IMR-90 (cell line): ENCODE data around the gene GJE1. TPM values are rescaled to one million over a fixed set of nuclear protein-coding genes. Genes with fewer than 3 reads are reported as not detected.

ENCODE experiments used
- ATAC-seq: fragments of 200-7000 bp; cut with Tn5 transposase; 2 replicates; pipeline ENCODE4 v1.9.1; 2020; ENCODE audit warnings: low read depth, mild to moderate bottlenecking, moderate library complexity
- BruUV-seq: library from RNA; stranded (reverse); fragments of 400-500 nt; replicated peaks from 2 replicates; lab custom pipeline; 2021; lab: Mats Ljungman, UMichigan
- CTCF ChIA-PET: fragments of 300-600 bp; formaldehyde crosslinking; extraction: SDS; loops from one replicate; lab custom pipeline; 2021; ENCODE audit warnings: antibody characterized with exemption; lab: Yijun Ruan, JAX
- POLR2A ChIA-PET: fragments of 300-600 bp; sonication (Branson Sonifier 250); formaldehyde crosslinking; loops from one replicate; lab custom pipeline; 2022; ENCODE audit warnings: antibody characterized with exemption; ENCODE audit not compliant: unreplicated experiment; lab: Charles Lee
- DNase-seq: peaks from one replicate; pipeline ENCODE4 v3.0.0; 2013
- H2AFZ ChIP-seq: replicated peaks from 2 replicates; pipeline ENCODE3; 2013; ENCODE audit warnings: low read length, mild to moderate bottlenecking; ENCODE audit not compliant: poor library complexity
- H2AK5ac ChIP-seq: 2 replicates; pipeline ENCODE4 v1.6.1; 2013; ENCODE audit warnings: low read depth, low read length, inconsistent platforms
- H2AK9ac ChIP-seq: replicated peaks from 2 replicates; pipeline ENCODE3; 2013; ENCODE audit warnings: mild to moderate bottlenecking, low read depth, low read length, moderate library complexity; ENCODE audit not compliant: poor library complexity
- H2BK120ac ChIP-seq: 2 replicates; pipeline ENCODE4 v1.6.1; 2013; ENCODE audit warnings: low read depth, low read length, inconsistent platforms
- H2BK15ac ChIP-seq: 3 replicates; pipeline ENCODE4 v1.6.1; 2013; ENCODE audit warnings: low read depth, low read length, inconsistent platforms
- H2BK20ac ChIP-seq: 2 replicates; pipeline ENCODE4 v1.6.1; 2013; ENCODE audit warnings: low read depth, mild to moderate bottlenecking, inconsistent platforms, low read length, moderate library complexity
- H2BK5ac ChIP-seq: 2 replicates; pipeline ENCODE4 v1.6.1; 2013; ENCODE audit warnings: mild to moderate bottlenecking, low read depth, low read length, inconsistent platforms; ENCODE audit not compliant: poor library complexity, severe bottlenecking
- H3K14ac ChIP-seq: replicated peaks from 2 replicates; pipeline ENCODE4 v1.6.1; 2013; ENCODE audit warnings: low read depth, low read length, inconsistent platforms
- H3K18ac ChIP-seq: 2 replicates; pipeline ENCODE4 v1.6.1; 2013; ENCODE audit warnings: low read depth, low read length, control low read depth
- H3K23ac ChIP-seq: 2 replicates; pipeline ENCODE4 v1.6.1; 2013; ENCODE audit warnings: low read depth, low read length, inconsistent platforms
- H3K27ac ChIP-seq: 2 replicates; pipeline ENCODE4 v1.5.1; 2013; ENCODE audit warnings: mild to moderate bottlenecking, control low read depth, low read length; ENCODE audit not compliant: insufficient read depth
- H3K27me3 ChIP-seq: 2 replicates; pipeline ENCODE4 v1.6.1; 2013; ENCODE audit warnings: low read length; ENCODE audit not compliant: control insufficient read depth, insufficient read depth
- H3K36me3 ChIP-seq: 2 replicates; pipeline ENCODE4 v1.6.1; 2013; ENCODE audit warnings: low read length, mixed read lengths; ENCODE audit not compliant: control insufficient read depth, insufficient read depth
- H3K4ac ChIP-seq: 2 replicates; pipeline ENCODE4 v1.6.1; 2013; ENCODE audit warnings: low read depth, low read length, inconsistent platforms
- H3K4me1 ChIP-seq: 2 replicates; pipeline ENCODE4 v1.6.1; 2013; ENCODE audit warnings: low read length, mixed read lengths; ENCODE audit not compliant: control insufficient read depth, insufficient read depth
- H3K4me2 ChIP-seq: 2 replicates; pipeline ENCODE4 v1.6.1; 2013; ENCODE audit warnings: low read depth, mild to moderate bottlenecking, control low read depth, low read length, moderate library complexity
- H3K4me3 ChIP-seq: 2 replicates; pipeline ENCODE4 v1.5.1; 2013; ENCODE audit warnings: low read depth, mild to moderate bottlenecking, control low read depth, low read length, moderate library complexity; ENCODE audit not compliant: insufficient read depth
- H3K56ac ChIP-seq: 2 replicates; pipeline ENCODE4 v1.6.1; 2013; ENCODE audit warnings: low read length, inconsistent platforms; ENCODE audit not compliant: insufficient read depth; ENCODE audit errors: extremely low read depth
- H3K79me1 ChIP-seq, 2 experiments: 2 replicates each; pipeline ENCODE4 v1.6.1; 2013; ENCODE audit warnings: low read length in 2 of 2, inconsistent platforms in 1 of 2, low read depth in 1 of 2
- H3K9ac ChIP-seq: 2 replicates; pipeline ENCODE4 v1.6.1; 2013; ENCODE audit warnings: low read depth, low read length, control low read depth
- H3K9me1 ChIP-seq: 2 replicates; pipeline ENCODE4 v1.6.1; 2013; ENCODE audit warnings: low read length, inconsistent platforms; ENCODE audit not compliant: insufficient read depth
- H3K9me3 ChIP-seq: 2 replicates; pipeline ENCODE4 v1.6.1; 2013; ENCODE audit warnings: low read length; ENCODE audit not compliant: control insufficient read depth, insufficient read depth
- H4K20me1 ChIP-seq: 2 replicates; pipeline ENCODE4 v1.6.1; 2013; ENCODE audit warnings: low read length, inconsistent platforms; ENCODE audit not compliant: insufficient read depth
- H4K5ac ChIP-seq: 2 replicates; pipeline ENCODE4 v1.6.1; 2013; ENCODE audit warnings: mild to moderate bottlenecking, low read depth, low read length, control low read depth
- H4K8ac ChIP-seq, 2 experiments: 2 replicates each; pipeline ENCODE4 v1.6.1; 2013; ENCODE audit warnings: low read depth in 2 of 2, low read length in 2 of 2, control low read depth in 1 of 2, inconsistent platforms in 1 of 2
- H4K91ac ChIP-seq: 2 replicates; pipeline ENCODE4 v1.6.1; 2013; ENCODE audit warnings: low read depth, low read length, inconsistent platforms; ENCODE audit not compliant: insufficient read depth
- BHLHE40 ChIP-seq: fragments of 150-350 bp; IDR thresholded peaks from 2 replicates; pipeline ENCODE4 v1.6.1; 2016; ENCODE audit warnings: mild to moderate bottlenecking, low read depth, low read length
- CEBPB ChIP-seq: IDR thresholded peaks from 2 replicates; pipeline ENCODE4 v1.6.1; 2012; ENCODE audit warnings: low read depth, low read length, improper control_type of control experiment
- CTCF ChIP-seq: conservative IDR thresholded peaks from 2 replicates; pipeline ENCODE4 v1.5.1; 2012; ENCODE audit warnings: mild to moderate bottlenecking, low read depth, low read length, improper control_type of control experiment
- FOS ChIP-seq: fragments of 150-350 bp; IDR thresholded peaks from 2 replicates; pipeline ENCODE4 v1.6.1; 2016; ENCODE audit warnings: low read depth, low read length
- MAFK ChIP-seq: IDR thresholded peaks from 2 replicates; pipeline ENCODE4 v1.6.1; 2012; ENCODE audit warnings: low read depth, low read length, improper control_type of control experiment
- MAZ ChIP-seq: IDR thresholded peaks from 2 replicates; pipeline ENCODE4 v1.6.1; 2012; ENCODE audit warnings: low read depth, mild to moderate bottlenecking, low read length, improper control_type of control experiment, moderate library complexity, borderline replicate concordance
- MXI1 ChIP-seq: IDR thresholded peaks from 2 replicates; pipeline ENCODE4 v1.6.1; 2012; ENCODE audit warnings: low read depth, mild to moderate bottlenecking, low read length, moderate library complexity, borderline replicate concordance
- NFE2L2 ChIP-seq: fragments of 150-350 bp; IDR thresholded peaks from 2 replicates; pipeline ENCODE4 v1.6.1; 2016; ENCODE audit warnings: low read depth, mild to moderate bottlenecking, low read length
- POLR2A ChIP-seq: IDR thresholded peaks from 2 replicates; pipeline ENCODE4 v1.6.1; 2012; ENCODE audit warnings: mild to moderate bottlenecking, low read depth, low read length
- RAD21 ChIP-seq: IDR thresholded peaks from 2 replicates; pipeline ENCODE4 v1.6.1; 2012; ENCODE audit warnings: low read length, improper control_type of control experiment
- RCOR1 ChIP-seq: IDR thresholded peaks from 2 replicates; pipeline ENCODE4 v1.6.1; 2012; ENCODE audit warnings: mild to moderate bottlenecking, low read length, improper control_type of control experiment; ENCODE audit not compliant: insufficient replicate concordance
- RFX5 ChIP-seq: IDR thresholded peaks from 2 replicates; pipeline ENCODE4 v1.8.0; 2012; ENCODE audit warnings: low read depth, mild to moderate bottlenecking, low read length, moderate library complexity
- SMC3 ChIP-seq: fragments of 150-350 bp; IDR thresholded peaks from 2 replicates; pipeline ENCODE4 v1.6.1; 2016; ENCODE audit warnings: low read depth, mild to moderate bottlenecking, antibody characterized with exemption, low read length, moderate library complexity
- WGBS, 2 experiments: methylation state at CpG; one replicate each; pipeline versions ENCODE4 v1.1.5 to v1.1.7; 2013; ENCODE audit warnings: missing lambda C conversion rate in 2 of 2; ENCODE audit not compliant: insufficient read length in 1 of 2; ENCODE audit errors: extremely low coverage in 2 of 2; 5-methylcytosine and 5-hydroxymethylcytosine counted together
- dilution Hi-C: fragments of 300-500 bp; cut with HindIII; formaldehyde crosslinking; loops from one replicate; pipeline ENCODE4 v1.14.3; 2018; ENCODE audit warnings: low sequenced_read_pairs; ENCODE audit not compliant: unreplicated experiment
- in situ Hi-C: fragments of 300-500 bp; cut with MboI; formaldehyde crosslinking; loops from 3 replicates; pipeline ENCODE4 v1.14.3; 2019; ENCODE audit warnings: low sequenced_read_pairs, inconsistent platforms, mixed read lengths
- intact Hi-C: fragments of 100-400 bp; cut with micrococcal nuclease; formaldehyde crosslinking; loops from 2 replicates; pipeline ENCODE4 v1.10.0; 2022
- polyA plus RNA-seq, 3 experiments: library from polyadenylated mRNA; depleted of rRNA; stranded (reverse); fragments of >200 nt; gene quantifications; 2 replicates each; pipeline ENCODE4 v1.2.3, GENCODE V29; 2012; ENCODE audit warnings: low replicate concordance in 1 of 3
- total RNA-seq: library from RNA; depleted of rRNA; stranded (reverse); fragments of >200 nt; gene quantifications from 2 replicates; pipeline ENCODE4 v1.2.3, GENCODE V29; 2012
- TF ChIP-seq, protein P1 (sequence below): fragments of 150-350 bp; IDR thresholded peaks from 2 replicates; pipeline ENCODE4 v1.6.1; 2017; ENCODE audit warnings: mild to moderate bottlenecking, antibody characterized with exemption, low read length, low read depth
- TF ChIP-seq, protein P2 (sequence below): fragments of 150-350 bp; IDR thresholded peaks from 2 replicates; pipeline ENCODE4 v1.6.1; 2016; ENCODE audit warnings: low read depth, mild to moderate bottlenecking, low read length, moderate library complexity, borderline replicate concordance

Gene GJE1
- total and polyA plus RNA-seq, 2 of the 4 experiments (the other 2 are of a cell fraction), result not detected

GRCh38 chr6:142167486-142167885, 34.8 kb downstream of the GJE1 start:
- Histone ChIP-seq H3K18ac (no peak overlapping the region), H4K20me1 (peaks cover 18% of the 10 kb centered on the region; the same call in 1 of the 2 replicates), H3K4me3 (no peak overlapping the region), H3K4ac (no peak overlapping the region), H4K91ac (no peak overlapping the region), H3K9me3 (no peaks in the 10 kb centered on the region), H3K9me1 (no peaks in the 10 kb centered on the region; the same call in 1 of the 2 replicates), H3K27me3 (no peaks in the 10 kb centered on the region), H2AFZ (no peak overlapping the region), H3K4me1 (no peaks in the 10 kb centered on the region), H2BK20ac (no peak overlapping the region), H4K8ac (no peak overlapping the region; a peak in 1 of 4 replicates), H2AK5ac (no peak overlapping the region), H2AK9ac (no peak overlapping the region), H3K4me2 (no peak overlapping the region), H3K27ac (no peak overlapping the region), H3K56ac (no peak overlapping the region), H4K5ac (no peak overlapping the region), H3K79me1 (peaks cover 13 to 30% of the 10 kb centered on the region in 2 experiments), H3K14ac (no peak overlapping the region), H2BK120ac (no peak overlapping the region), H2BK15ac (no peak overlapping the region), H3K9ac (no peak overlapping the region), H2BK5ac (no peak overlapping the region), H3K23ac (no peak overlapping the region), H3K36me3 (peaks cover 11% of the 10 kb centered on the region)
- TF ChIP-seq, protein P1, sequence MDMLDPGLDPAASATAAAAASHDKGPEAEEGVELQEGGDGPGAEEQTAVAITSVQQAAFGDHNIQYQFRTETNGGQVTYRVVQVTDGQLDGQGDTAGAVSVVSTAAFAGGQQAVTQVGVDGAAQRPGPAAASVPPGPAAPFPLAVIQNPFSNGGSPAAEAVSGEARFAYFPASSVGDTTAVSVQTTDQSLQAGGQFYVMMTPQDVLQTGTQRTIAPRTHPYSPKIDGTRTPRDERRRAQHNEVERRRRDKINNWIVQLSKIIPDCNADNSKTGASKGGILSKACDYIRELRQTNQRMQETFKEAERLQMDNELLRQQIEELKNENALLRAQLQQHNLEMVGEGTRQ, result no peak
- TF ChIP-seq RFX5 (no peak), SMC3 (no peak), NFE2L2 (no peak), FOS (no peak), RAD21 (no peak), BHLHE40 (no peak), MAZ (no peak), MAFK (no peak), POLR2A (no peak), MXI1 (no peak), CEBPB (no peak), RCOR1 (no peak), CTCF (no peak)
- TF ChIP-seq, protein P2, sequence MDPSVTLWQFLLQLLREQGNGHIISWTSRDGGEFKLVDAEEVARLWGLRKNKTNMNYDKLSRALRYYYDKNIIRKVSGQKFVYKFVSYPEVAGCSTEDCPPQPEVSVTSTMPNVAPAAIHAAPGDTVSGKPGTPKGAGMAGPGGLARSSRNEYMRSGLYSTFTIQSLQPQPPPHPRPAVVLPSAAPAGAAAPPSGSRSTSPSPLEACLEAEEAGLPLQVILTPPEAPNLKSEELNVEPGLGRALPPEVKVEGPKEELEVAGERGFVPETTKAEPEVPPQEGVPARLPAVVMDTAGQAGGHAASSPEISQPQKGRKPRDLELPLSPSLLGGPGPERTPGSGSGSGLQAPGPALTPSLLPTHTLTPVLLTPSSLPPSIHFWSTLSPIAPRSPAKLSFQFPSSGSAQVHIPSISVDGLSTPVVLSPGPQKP, result no peak
- ATAC-seq (no peak), DNase-seq (no peak)
- CTCF ChIA-PET, result interaction anchor here (0.7 kb wide), 1 partner anchor 16 kb away, joined by 3 read pairs; no protein-coding TSS in a partner anchor
- WGBS, 2 experiments, result no CpG with 5 or more reads among the region's 2 CpGs
- in situ Hi-C loops (no loop called here), intact Hi-C loops (loop anchor here (5.0 kb wide), 1 partner anchor 35 kb away; no protein-coding TSS in a partner anchor), dilution Hi-C loops (no loop called here)
- POLR2A ChIA-PET, result interaction anchor here (0.6 kb wide), 1 partner anchor 9 kb away, joined by 3 read pairs; no protein-coding TSS in a partner anchor
- no TSS peak for BruUV-seq
